HCT116 (cell line): ENCODE results near the gene CCDC102B. TPM values are rescaled to one million over a fixed set of nuclear protein-coding genes. Genes with fewer than 3 reads are reported as not detected.

Experiments
- ATAC-seq: fragments of 200-7000 bp; cut with Tn5 transposase; 2 replicates; pipeline ENCODE4 v1.9.1; 2020; ENCODE audit warnings: mild to moderate bottlenecking, moderate library complexity
- BruUV-seq: library from RNA; stranded (reverse); fragments of 400-500 nt; replicated peaks from 2 replicates; lab custom pipeline; 2021; lab: Mats Ljungman, UMichigan
- CTCF ChIA-PET: fragments of 300-600 bp; sonication (Branson Sonifier 250); formaldehyde crosslinking; loops from one replicate; lab custom pipeline; 2021; ENCODE audit warnings: antibody characterized with exemption; lab: Charles Lee
- POLR2A ChIA-PET: fragments of 300-600, 350-600 bp; sonication (Branson Sonifier 250); formaldehyde crosslinking; loops from one replicate; lab custom pipeline; 2021; ENCODE audit warnings: antibody characterized with exemption; lab: Charles Lee
- RAD21 ChIA-PET, 2 experiments: fragments of 300-600 bp; sonication (Branson Sonifier 250); formaldehyde crosslinking; loops; one replicate each; lab custom pipeline; 2023; ENCODE audit warnings: low total read pairs in 2 of 2; ENCODE audit not compliant: uncharacterized antibody in 2 of 2, unreplicated experiment in 2 of 2, low non-redundant PET in 1 of 2; lab: Charles Lee
- DNase-seq: peaks from one replicate; pipeline ENCODE4 v3.0.0-alpha.2; 2010; ENCODE audit warnings: low read depth, low spot score
- H2AFZ ChIP-seq: fragments of 200-600 bp; shearing (Covaris generic), sonication (generic); 2 replicates; pipeline ENCODE4 v1.6.1; 2017; ENCODE audit warnings: low read depth, mixed run types, mixed read lengths, antibody characterized with exemption, low read length; ENCODE audit not compliant: poor library complexity, severe bottlenecking
- H3K27ac ChIP-seq: 2 replicates; pipeline ENCODE4 v1.5.1; 2012; ENCODE audit warnings: low read depth, low read length
- H3K27me3 ChIP-seq: fragments of 200-600 bp; sonication (generic); 2 replicates; pipeline ENCODE4 v1.6.1; 2016; ENCODE audit warnings: mixed run types, low read length, mixed read lengths; ENCODE audit not compliant: insufficient read depth
- H3K36me3 ChIP-seq, 2 experiments: fragments of 200-500 bp in 1 of 2; fragments of 200-600 bp in 1 of 2; sonication (Bioruptor generic) in 1 of 2; sonication (generic) in 1 of 2; 2 replicates each; pipeline versions ENCODE4 v1.5.1 to v1.6.1; 2014 to 2016; ENCODE audit warnings: low read length in 2 of 2, inconsistent platforms in 1 of 2, mixed read lengths in 1 of 2, mixed run types in 1 of 2; ENCODE audit not compliant: insufficient read depth in 2 of 2, control insufficient read depth in 1 of 2
- H3K4me1 ChIP-seq, 2 experiments: fragments of 200-600 bp in 1 of 2; sonication (generic) in 1 of 2; 2 replicates each; pipeline versions ENCODE4 v1.5.1 to v1.6.1; 2012 to 2017; ENCODE audit warnings: low read length in 2 of 2, inconsistent platforms in 1 of 2, mild to moderate bottlenecking in 1 of 2, mixed read lengths in 1 of 2, mixed run types in 1 of 2, moderate library complexity in 1 of 2; ENCODE audit not compliant: insufficient read depth in 2 of 2, control insufficient read depth in 1 of 2
- H3K4me2 ChIP-seq: fragments of 200-600 bp; sonication (generic); 2 replicates; pipeline ENCODE4 v1.6.1; 2017; ENCODE audit warnings: mixed run types, low read length, mixed read lengths
- H3K4me3 ChIP-seq, 2 experiments: fragments of 200-600 bp in 1 of 2; sonication (generic) in 1 of 2; replicated peaks in 1 of 2; 2 replicates each; pipeline ENCODE4 v1.5.1; 2011 to 2016; ENCODE audit warnings: low read length in 2 of 2, control low read depth in 1 of 2, low read depth in 1 of 2, mild to moderate bottlenecking in 1 of 2, mixed read lengths in 1 of 2, mixed run types in 1 of 2
- H3K79me2 ChIP-seq: fragments of 200-600 bp; sonication (generic); 2 replicates; pipeline ENCODE4 v1.6.1; 2017; ENCODE audit warnings: mild to moderate bottlenecking, mixed run types, low read length, moderate library complexity, mixed read lengths; ENCODE audit not compliant: insufficient read depth
- H3K9ac ChIP-seq: fragments of 200-600 bp; sonication (generic); 2 replicates; pipeline ENCODE4 v1.6.1; 2016; ENCODE audit warnings: low read length, mixed read lengths
- H3K9me2 ChIP-seq: fragments of 200-600 bp; sonication (generic), shearing (Covaris generic); 2 replicates; pipeline ENCODE4 v1.6.1; 2017; ENCODE audit warnings: mixed run types, mild to moderate bottlenecking, moderate library complexity; ENCODE audit not compliant: insufficient read depth
- H3K9me3 ChIP-seq, 2 experiments: fragments of 200-500 bp in 1 of 2; fragments of 200-600 bp in 1 of 2; sonication (Bioruptor generic) in 1 of 2; sonication (generic) in 1 of 2; 2 replicates each; pipeline ENCODE4 v1.6.1; 2014 to 2017; ENCODE audit warnings: low read length in 2 of 2, mixed read lengths in 2 of 2, inconsistent platforms in 1 of 2, low read depth in 1 of 2, mild to moderate bottlenecking in 1 of 2, mixed run types in 1 of 2, moderate library complexity in 1 of 2; ENCODE audit not compliant: control insufficient read depth in 1 of 2, insufficient read depth in 1 of 2
- H4K20me1 ChIP-seq: fragments of 200-600 bp; sonication (generic), shearing (Covaris generic); 2 replicates; pipeline ENCODE4 v1.6.1; 2017; ENCODE audit warnings: mixed run types, mild to moderate bottlenecking, moderate library complexity; ENCODE audit not compliant: insufficient read depth
- CBX3 ChIP-seq: IDR thresholded peaks from 2 replicates; pipeline ENCODE4 v1.6.1; 2012; ENCODE audit warnings: low read depth
- CEBPB ChIP-seq: IDR thresholded peaks from 2 replicates; pipeline ENCODE4 v1.6.1; 2012; ENCODE audit warnings: low read depth
- ELF1 ChIP-seq: IDR thresholded peaks from 2 replicates; pipeline ENCODE4 v1.6.1; 2012; ENCODE audit warnings: low read depth, borderline replicate concordance
- FOSL1 ChIP-seq: IDR thresholded peaks from 2 replicates; pipeline ENCODE4 v1.6.1; 2012; ENCODE audit warnings: low read depth
- JUND ChIP-seq: IDR thresholded peaks from 2 replicates; pipeline ENCODE4 v1.6.1; 2012
- POLR2A ChIP-seq: IDR thresholded peaks from 2 replicates; pipeline ENCODE4 v1.7.0; 2011; ENCODE audit warnings: borderline replicate concordance; ENCODE audit not compliant: insufficient read depth, insufficient read length; ENCODE audit errors: extremely low read depth
- POLR2AphosphoS5 ChIP-seq: IDR thresholded peaks from 2 replicates; pipeline ENCODE4 v1.6.1; 2011; ENCODE audit warnings: mild to moderate bottlenecking, low read depth, low read length, moderate library complexity
- RAD21 ChIP-seq: IDR thresholded peaks from 2 replicates; pipeline ENCODE4 v1.6.1; 2012; ENCODE audit warnings: low read depth, mild to moderate bottlenecking
- SIN3A ChIP-seq: IDR thresholded peaks from 2 replicates; pipeline ENCODE4 v1.6.1; 2012; ENCODE audit warnings: low read depth
- SP1 ChIP-seq: IDR thresholded peaks from 2 replicates; pipeline ENCODE4 v1.6.1; 2012; ENCODE audit warnings: low read depth
- ZFX ChIP-seq: fragments of 450-650 bp; IDR thresholded peaks from 2 replicates; pipeline ENCODE4 v1.6.1; 2017
- ZNF274 ChIP-seq: fragments of 200-500 bp; sonication (Bioruptor generic); IDR thresholded peaks from 2 replicates; pipeline ENCODE4 v1.6.1; 2014; ENCODE audit warnings: mild to moderate bottlenecking, low read depth, low read length, inconsistent platforms
- intact Hi-C: fragments of 100-400 bp; cut with micrococcal nuclease; formaldehyde crosslinking; loops from 2 replicates; pipeline ENCODE4 v1.10.0; 2022
- total RNA-seq: library from RNA; stranded (reverse); gene quantifications from one replicate; pipeline ENCODE4 v1.2.1, GENCODE V29; 2021; ENCODE audit not compliant: unreplicated experiment
- TF ChIP-seq, protein P1 (sequence below): IDR thresholded peaks from 2 replicates; pipeline ENCODE4 v1.6.1; 2012
- TF ChIP-seq, protein P2 (sequence below), 3 experiments: fragments of 200-600 bp in 1 of 3; sonication (generic) in 1 of 3; IDR thresholded peaks in 2 of 3; conservative IDR thresholded peaks in 1 of 3; 2 replicates each; pipeline ENCODE4 v1.5.1; 2012 to 2017; ENCODE audit warnings: low read depth in 2 of 3, low read length in 2 of 3, antibody characterized with exemption in 1 of 3, borderline replicate concordance in 1 of 3, control low read depth in 1 of 3, mild to moderate bottlenecking in 1 of 3, mixed read lengths in 1 of 3, mixed run types in 1 of 3, moderate library complexity in 1 of 3; ENCODE audit not compliant: insufficient read depth in 1 of 3
- TF ChIP-seq, protein P3 (sequence below): IDR thresholded peaks from 2 replicates; pipeline ENCODE4 v1.6.1; 2011; ENCODE audit warnings: mild to moderate bottlenecking, low read length, moderate library complexity; ENCODE audit not compliant: insufficient replicate concordance; ENCODE audit errors: extremely low read depth

Gene CCDC102B
- total RNA-seq, 1 experiment from 2014 or later: 1.9 TPM

DNA sequence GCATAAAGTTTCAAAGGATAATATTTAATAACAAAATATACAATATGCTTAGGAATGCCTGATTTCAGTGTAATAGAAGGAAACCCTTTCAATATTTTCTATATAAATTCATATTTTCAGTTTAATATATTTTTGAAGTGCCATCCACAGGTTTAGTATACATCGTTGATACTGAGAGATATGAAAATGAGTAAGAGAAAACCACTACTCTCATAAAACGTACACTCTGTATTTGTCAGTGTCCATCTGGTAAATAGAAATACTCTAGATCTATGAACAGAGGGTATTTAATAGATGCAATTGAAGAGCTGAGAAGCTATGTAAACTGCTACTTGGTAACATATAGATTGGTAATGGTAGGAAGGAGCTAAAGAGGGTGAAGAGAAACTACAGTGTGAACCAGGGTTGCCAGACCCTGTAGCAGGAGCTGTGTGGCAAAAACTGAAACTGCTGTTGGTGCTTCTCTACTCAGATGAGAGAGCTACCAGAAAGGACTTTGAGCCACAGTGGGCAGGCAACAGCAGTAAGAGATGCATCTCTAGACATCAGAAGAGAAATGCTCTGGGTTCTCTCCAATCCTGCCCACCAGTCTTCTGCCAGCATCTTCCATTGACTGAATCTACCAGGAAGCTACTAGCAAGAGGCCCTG lies 187.4 kb downstream of the CCDC102B start:
- Histone ChIP-seq H3K4me1 (no peaks in the 10 kb centered on the region), H3K36me3 (no peaks in the 10 kb centered on the region), H3K27ac (no peak overlapping the region), H3K27me3 (no peaks in the 10 kb centered on the region), H3K79me2 (no peaks in the 10 kb centered on the region), H3K9me2 (no peaks in the 10 kb centered on the region), H3K9me3 (no peaks in the 10 kb centered on the region), H4K20me1 (no peaks in the 10 kb centered on the region), H2AFZ (no peak overlapping the region), H3K4me2 (no peak overlapping the region), H3K9ac (no peak overlapping the region)
- ChIA-PET POLR2A (no interaction called here), RAD21 (no interaction called here)
- intact Hi-C loops: no loop called here
- BruUV-seq: no TSS peak
- TF ChIP-seq POLR2A (no peak), ZNF274 (no peak), RAD21 (no peak), SIN3A (no peak), JUND (no peak), CBX3 (no peak)
- TF ChIP-seq, all 23 proteins: peak for 0
- DNase-seq (no peak), ATAC-seq (no peak)
- H3K4me3 ChIP-seq: no peak overlapping the region
- CTCF ChIA-PET: interaction anchor here (1.0 kb wide), 1 partner anchor 17 kb away, joined by 4 read pairs; no protein-coding TSS in a partner anchor

DNA sequence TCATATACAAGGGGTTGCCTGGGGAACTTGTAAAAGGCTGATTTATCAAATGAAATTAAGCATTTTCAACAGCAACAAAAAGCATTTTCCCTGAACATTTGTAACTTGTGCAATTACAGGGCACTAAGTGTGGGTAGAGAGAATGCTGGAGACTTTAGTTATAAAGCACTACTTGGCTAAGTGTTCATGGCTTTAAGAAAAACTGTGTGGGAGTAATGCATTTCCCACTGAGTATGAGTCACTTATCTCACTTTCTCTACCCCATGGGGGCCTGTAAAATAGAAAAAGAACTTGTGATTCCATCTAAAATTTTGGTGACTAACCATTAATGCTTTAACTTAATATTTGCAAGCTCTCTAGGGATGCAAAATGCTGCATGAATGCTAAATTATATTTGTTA lies 193.4 kb downstream of the CCDC102B start:
- DNase-seq: no peak
- Histone ChIP-seq H3K36me3 (no peaks in the 10 kb centered on the region), H3K4me2 (no peak overlapping the region), H3K9ac (no peak overlapping the region), H3K9me3 (no peaks in the 10 kb centered on the region), H2AFZ (no peak overlapping the region), H4K20me1 (no peaks in the 10 kb centered on the region), H3K27me3 (no peaks in the 10 kb centered on the region), H3K4me1 (no peaks in the 10 kb centered on the region), H3K79me2 (no peaks in the 10 kb centered on the region), H3K4me3 (no peak overlapping the region), H3K27ac (no peak overlapping the region), H3K9me2 (no peaks in the 10 kb centered on the region)
- POLR2A ChIA-PET: no interaction called here
- no peak for ATAC-seq
- CTCF ChIA-PET: no interaction called here
- RAD21 ChIA-PET: no interaction called here
- TF ChIP-seq CBX3: no peak
- no peak for TF ChIP-seq SIN3A
- TF ChIP-seq ZNF274: no peak
- TF ChIP-seq, protein P1, sequence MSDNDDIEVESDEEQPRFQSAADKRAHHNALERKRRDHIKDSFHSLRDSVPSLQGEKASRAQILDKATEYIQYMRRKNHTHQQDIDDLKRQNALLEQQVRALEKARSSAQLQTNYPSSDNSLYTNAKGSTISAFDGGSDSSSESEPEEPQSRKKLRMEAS: no peak
- no peak for TF ChIP-seq SP1
- TF ChIP-seq, protein P2, sequence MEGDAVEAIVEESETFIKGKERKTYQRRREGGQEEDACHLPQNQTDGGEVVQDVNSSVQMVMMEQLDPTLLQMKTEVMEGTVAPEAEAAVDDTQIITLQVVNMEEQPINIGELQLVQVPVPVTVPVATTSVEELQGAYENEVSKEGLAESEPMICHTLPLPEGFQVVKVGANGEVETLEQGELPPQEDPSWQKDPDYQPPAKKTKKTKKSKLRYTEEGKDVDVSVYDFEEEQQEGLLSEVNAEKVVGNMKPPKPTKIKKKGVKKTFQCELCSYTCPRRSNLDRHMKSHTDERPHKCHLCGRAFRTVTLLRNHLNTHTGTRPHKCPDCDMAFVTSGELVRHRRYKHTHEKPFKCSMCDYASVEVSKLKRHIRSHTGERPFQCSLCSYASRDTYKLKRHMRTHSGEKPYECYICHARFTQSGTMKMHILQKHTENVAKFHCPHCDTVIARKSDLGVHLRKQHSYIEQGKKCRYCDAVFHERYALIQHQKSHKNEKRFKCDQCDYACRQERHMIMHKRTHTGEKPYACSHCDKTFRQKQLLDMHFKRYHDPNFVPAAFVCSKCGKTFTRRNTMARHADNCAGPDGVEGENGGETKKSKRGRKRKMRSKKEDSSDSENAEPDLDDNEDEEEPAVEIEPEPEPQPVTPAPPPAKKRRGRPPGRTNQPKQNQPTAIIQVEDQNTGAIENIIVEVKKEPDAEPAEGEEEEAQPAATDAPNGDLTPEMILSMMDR (IDR thresholded peaks at IDR 0.05 in 2 of 3, conservative IDR thresholded peaks at IDR 0.05 in 1 of 3; ENCODE audit: borderline replicate concordance in 1 of 3, insufficient read depth in 1 of 3, low read depth in 2 of 3, low read length in 2 of 3): no peak
- no peak for TF ChIP-seq POLR2AphosphoS5
- no peak for TF ChIP-seq FOSL1
- TF ChIP-seq ELF1: no peak
- no peak for TF ChIP-seq CEBPB
- TF ChIP-seq ZFX: no peak
- TF ChIP-seq RAD21: no peak
- TF ChIP-seq, protein P3, sequence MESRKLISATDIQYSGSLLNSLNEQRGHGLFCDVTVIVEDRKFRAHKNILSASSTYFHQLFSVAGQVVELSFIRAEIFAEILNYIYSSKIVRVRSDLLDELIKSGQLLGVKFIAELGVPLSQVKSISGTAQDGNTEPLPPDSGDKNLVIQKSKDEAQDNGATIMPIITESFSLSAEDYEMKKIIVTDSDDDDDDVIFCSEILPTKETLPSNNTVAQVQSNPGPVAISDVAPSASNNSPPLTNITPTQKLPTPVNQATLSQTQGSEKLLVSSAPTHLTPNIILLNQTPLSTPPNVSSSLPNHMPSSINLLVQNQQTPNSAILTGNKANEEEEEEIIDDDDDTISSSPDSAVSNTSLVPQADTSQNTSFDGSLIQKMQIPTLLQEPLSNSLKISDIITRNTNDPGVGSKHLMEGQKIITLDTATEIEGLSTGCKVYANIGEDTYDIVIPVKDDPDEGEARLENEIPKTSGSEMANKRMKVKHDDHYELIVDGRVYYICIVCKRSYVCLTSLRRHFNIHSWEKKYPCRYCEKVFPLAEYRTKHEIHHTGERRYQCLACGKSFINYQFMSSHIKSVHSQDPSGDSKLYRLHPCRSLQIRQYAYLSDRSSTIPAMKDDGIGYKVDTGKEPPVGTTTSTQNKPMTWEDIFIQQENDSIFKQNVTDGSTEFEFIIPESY: no peak
- intact Hi-C loops: no loop called here
- BruUV-seq: no TSS peak
